Measurements from ENCODE around the gene ZFAND2A.

Gene ZFAND2A

DNA sequence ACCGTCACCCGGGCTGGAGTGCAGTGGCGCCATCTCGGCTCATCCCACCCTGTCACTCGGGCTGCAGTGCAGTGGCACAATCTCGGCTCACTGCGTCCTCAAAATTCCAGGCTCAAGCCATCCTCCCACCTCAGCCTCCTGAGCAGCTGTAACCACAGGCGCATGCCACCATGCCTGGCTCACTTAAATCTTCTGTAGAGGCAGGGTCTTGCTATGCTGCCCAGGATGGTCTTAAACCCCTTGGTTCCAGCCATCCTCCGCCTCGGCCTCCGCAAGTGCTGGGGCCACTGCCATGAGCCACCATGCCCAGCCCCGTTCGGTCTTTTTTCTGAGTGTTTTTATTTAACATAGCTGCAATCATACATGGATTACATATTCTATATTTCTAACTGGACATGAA lies 30.6 kb downstream of the ZFAND2A start:
- no peaks in the 10 kb centered on the region for H3K27me3 ChIP-seq (ENCODE audit: insufficient read depth, low read length, poor library complexity, severe bottlenecking)
- no peak overlapping the region for H3K4me2 ChIP-seq (ENCODE audit: low read depth, low read length, poor library complexity, severe bottlenecking)
- no peaks in the 10 kb centered on the region for H3K79me2 ChIP-seq (ENCODE audit: insufficient read depth, low read length)
- H3F3A ChIP-seq (ENCODE audit: low read depth): no peaks in the 10 kb centered on the region
- H3K9me3 ChIP-seq (ENCODE audit: insufficient read depth, low read depth, low read length): no peaks in the 10 kb centered on the region
- H3K9ac ChIP-seq (ENCODE audit: low read depth, low read length, poor library complexity, severe bottlenecking): no peak overlapping the region
- no peaks in the 10 kb centered on the region for H3K4me1 ChIP-seq (ENCODE audit: insufficient read depth, low read length, poor library complexity, severe bottlenecking)
- TF ChIP-seq EZH2phosphoT487 (IDR thresholded peaks at IDR 0.05; ENCODE audit: borderline replicate concordance): no peak
- TF ChIP-seq CTCF (conservative IDR thresholded peaks at IDR 0.05; ENCODE audit: low read length): no peak
- no peaks in the 10 kb centered on the region for H4K20me1 ChIP-seq (ENCODE audit: insufficient read depth, low read length, poor library complexity, severe bottlenecking)
- H2AFZ ChIP-seq (ENCODE audit: low read length): no peak overlapping the region
- H3K36me3 ChIP-seq (ENCODE audit: insufficient read depth, low read length): no peaks in the 10 kb centered on the region; the same call in 1 of the 2 replicates
- H3K9me2 ChIP-seq (replicated peaks; ENCODE audit: low read depth, low read length): no peaks in the 10 kb centered on the region
- H3K4me3 ChIP-seq (ENCODE audit: low read length, poor library complexity, severe bottlenecking): no peak overlapping the region

- no peaks in the 10 kb centered on the region for H3K9me3 ChIP-seq (ENCODE audit: insufficient read depth, low read depth, low read length)
- TF ChIP-seq CTCF (conservative IDR thresholded peaks at IDR 0.05; ENCODE audit: low read length) (no peak), EZH2phosphoT487 (IDR thresholded peaks at IDR 0.05; ENCODE audit: borderline replicate concordance) (no peak)
- H3K4me2 ChIP-seq (ENCODE audit: low read depth, low read length, poor library complexity, severe bottlenecking): no peak overlapping the region
- peaks cover 5% of the 10 kb centered on the region for H3K4me1 ChIP-seq (ENCODE audit: insufficient read depth, low read length, poor library complexity, severe bottlenecking)
- no peaks in the 10 kb centered on the region for H4K20me1 ChIP-seq (ENCODE audit: insufficient read depth, low read length, poor library complexity, severe bottlenecking)
- H3K36me3 ChIP-seq (ENCODE audit: insufficient read depth, low read length): no peaks in the 10 kb centered on the region; the same call in 1 of the 2 replicates
- no peaks in the 10 kb centered on the region for H3K79me2 ChIP-seq (ENCODE audit: insufficient read depth, low read length)
- H3K9me2 ChIP-seq (replicated peaks; ENCODE audit: low read depth, low read length): no peaks in the 10 kb centered on the region
- H3F3A ChIP-seq (ENCODE audit: low read depth): no peaks in the 10 kb centered on the region
- H3K9ac ChIP-seq (ENCODE audit: low read depth, low read length, poor library complexity, severe bottlenecking): no peak overlapping the region
- H3K27me3 ChIP-seq (ENCODE audit: insufficient read depth, low read length, poor library complexity, severe bottlenecking): no peaks in the 10 kb centered on the region
- no peak overlapping the region for H3K4me3 ChIP-seq (ENCODE audit: low read length, poor library complexity, severe bottlenecking)
- no peak overlapping the region for H2AFZ ChIP-seq (ENCODE audit: low read length)
These were observed 33.0 kb downstream of the ZFAND2A start for GRCh38 chr7:1127001-1127400.

- TF ChIP-seq CTCF (conservative IDR thresholded peaks at IDR 0.05; ENCODE audit: low read length) (no peak), EZH2phosphoT487 (IDR thresholded peaks at IDR 0.05; ENCODE audit: borderline replicate concordance) (no peak)
- no peak overlapping the region for H2AFZ ChIP-seq (ENCODE audit: low read length)
These were observed 34.4 kb downstream of the ZFAND2A start for GRCh38 chr7:1125603-1125969.

More at GRCh38 chr7:1125603-1125969, 34.4 kb downstream of the ZFAND2A start:
- Histone ChIP-seq H4K20me1 (ENCODE audit: insufficient read depth, low read length, poor library complexity, severe bottlenecking) (no peaks in the 10 kb centered on the region), H3K9me3 (ENCODE audit: insufficient read depth, low read depth, low read length) (no peaks in the 10 kb centered on the region), H3K79me2 (ENCODE audit: insufficient read depth, low read length) (no peaks in the 10 kb centered on the region), H3K4me2 (ENCODE audit: low read depth, low read length, poor library complexity, severe bottlenecking) (no peak overlapping the region), H3K9me2 (replicated peaks; ENCODE audit: low read depth, low read length) (no peaks in the 10 kb centered on the region), H3K36me3 (ENCODE audit: insufficient read depth, low read length) (no peaks in the 10 kb centered on the region; the same call in 1 of the 2 replicates), H3K27me3 (ENCODE audit: insufficient read depth, low read length, poor library complexity, severe bottlenecking) (no peaks in the 10 kb centered on the region), H3K4me1 (ENCODE audit: insufficient read depth, low read length, poor library complexity, severe bottlenecking) (peaks cover 5% of the 10 kb centered on the region), H3K4me3 (ENCODE audit: low read length, poor library complexity, severe bottlenecking) (no peak overlapping the region), H3F3A (ENCODE audit: low read depth) (no peaks in the 10 kb centered on the region), H3K9ac (ENCODE audit: low read depth, low read length, poor library complexity, severe bottlenecking) (no peak overlapping the region)

All from Loucy (cell line).